GM18520 (cell line): ENCODE measurements around the gene PSMD6.

Experiments
- ATAC-seq: cut with Tn5 transposase; IDR thresholded peaks from one replicate; pipeline ENCODE4 v1.9.1; 2021; ENCODE audit not compliant: unreplicated experiment

Gene PSMD6

GRCh38 chr3:64023187-64023860, at the start of gene PSMD6:
Gene PSMD6, minus strand, starts transcription at chr3:64023494. Its CDS starts 75 bp downstream, at chr3:64023419.
- ATAC-seq, result peak; percentile 92

DNA sequence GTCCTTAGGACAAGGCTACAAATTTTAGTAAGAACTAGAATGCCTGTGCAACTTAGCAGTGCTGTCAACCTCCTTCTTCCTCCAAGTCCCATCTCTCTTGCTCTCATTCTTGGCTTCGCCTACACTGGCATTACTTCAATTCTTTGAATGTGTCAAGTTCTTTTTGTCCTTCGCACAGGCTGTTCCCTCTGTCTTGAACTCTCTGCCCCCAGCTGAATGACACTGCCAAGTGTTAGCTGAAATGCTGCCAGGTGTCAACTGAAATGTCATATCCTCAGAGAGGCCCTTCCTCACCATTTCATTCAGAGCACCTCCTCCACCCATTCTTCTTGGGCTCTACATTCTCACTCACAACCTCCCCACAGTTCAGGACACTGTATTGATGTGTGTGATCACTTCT, 48.8 kb upstream of the PSMD6 start:
- no peak for ATAC-seq

DNA sequence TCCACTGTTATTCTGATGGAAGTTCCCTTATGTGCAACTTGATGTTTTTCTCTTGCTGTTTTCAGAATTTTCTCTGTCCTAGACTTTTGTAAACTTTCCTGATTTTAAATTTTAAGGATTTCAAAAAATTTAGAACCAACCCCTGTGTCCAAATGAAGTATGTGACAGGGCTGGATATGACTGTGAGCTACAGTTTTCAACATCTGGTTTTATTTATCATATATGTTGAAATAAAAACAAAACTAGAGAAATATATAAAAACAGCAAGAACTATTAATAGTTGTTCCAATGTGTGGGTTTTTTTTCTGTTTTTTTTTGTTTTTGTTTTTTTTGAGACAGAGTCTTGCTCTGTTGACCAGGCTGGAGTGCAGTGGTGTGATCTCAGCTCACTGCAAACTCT, 47.4 kb upstream of the PSMD6 start:
- no peak for ATAC-seq

DNA sequence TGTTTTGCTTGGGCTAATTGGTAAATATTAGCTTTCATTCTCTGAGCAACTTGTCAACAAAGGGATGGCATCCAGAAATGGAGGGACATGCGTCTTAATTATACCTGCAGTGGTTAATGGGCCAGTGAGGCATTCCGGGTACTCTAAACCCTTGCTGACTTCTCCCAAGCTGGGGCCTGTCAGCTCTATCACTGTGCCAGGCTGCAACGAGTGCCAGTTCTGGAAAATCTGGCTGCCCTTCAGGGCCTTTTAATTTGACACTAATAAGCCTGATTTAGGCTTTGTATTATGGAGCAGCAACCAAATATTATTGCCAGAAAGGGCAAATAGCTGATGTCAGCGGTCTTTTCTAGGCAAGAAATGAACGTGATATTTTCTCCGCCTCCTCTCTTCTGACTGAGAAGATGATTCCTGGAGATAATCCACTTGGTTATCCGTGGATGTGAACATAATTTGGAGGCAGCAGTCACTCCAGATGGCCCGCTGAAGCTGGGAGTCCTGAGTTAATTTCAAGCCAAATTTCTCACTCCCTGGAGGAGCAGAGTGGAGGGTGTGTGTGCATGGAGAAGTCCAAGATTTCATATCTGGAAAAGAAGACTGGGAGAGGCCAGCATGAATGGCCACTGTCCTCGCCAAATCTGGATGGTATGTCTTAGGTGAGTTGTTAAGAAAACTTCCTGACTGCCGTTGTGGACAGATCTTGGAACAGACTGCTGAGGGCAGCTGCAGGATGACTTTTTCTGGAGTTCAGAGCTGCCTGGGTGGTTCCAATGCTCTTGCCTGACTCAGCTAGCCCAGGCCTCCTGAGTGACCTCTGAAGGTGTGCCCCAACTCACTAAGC, 44.4 kb upstream of the PSMD6 start:
- no peak for ATAC-seq

- ATAC-seq, result no peak
These were observed 41.5 kb upstream of the PSMD6 start for GRCh38 chr3:64064804-64065203.

DNA sequence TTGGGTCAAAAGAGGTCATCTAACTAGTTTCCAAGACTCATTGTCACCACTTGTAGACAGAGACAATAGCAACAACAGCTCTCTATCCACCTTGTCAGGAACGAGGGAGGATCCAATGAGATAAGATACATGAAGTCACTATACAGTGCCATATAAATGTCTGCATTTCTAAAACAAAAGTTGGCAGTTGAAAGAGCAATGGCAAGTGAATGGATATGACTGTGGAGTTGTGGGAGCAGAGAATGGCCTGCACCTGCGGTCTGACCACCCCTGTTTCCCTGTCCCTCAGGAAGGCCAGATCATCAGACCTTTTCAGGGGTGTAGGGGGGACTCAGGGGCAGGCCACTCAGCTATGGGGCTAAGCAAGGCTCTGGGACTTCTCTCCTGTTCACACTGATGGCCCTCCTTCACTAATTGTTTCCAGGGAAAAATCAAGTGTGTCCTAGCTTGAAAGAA, 40.7 kb upstream of the PSMD6 start:
- ATAC-seq, result no peak

DNA sequence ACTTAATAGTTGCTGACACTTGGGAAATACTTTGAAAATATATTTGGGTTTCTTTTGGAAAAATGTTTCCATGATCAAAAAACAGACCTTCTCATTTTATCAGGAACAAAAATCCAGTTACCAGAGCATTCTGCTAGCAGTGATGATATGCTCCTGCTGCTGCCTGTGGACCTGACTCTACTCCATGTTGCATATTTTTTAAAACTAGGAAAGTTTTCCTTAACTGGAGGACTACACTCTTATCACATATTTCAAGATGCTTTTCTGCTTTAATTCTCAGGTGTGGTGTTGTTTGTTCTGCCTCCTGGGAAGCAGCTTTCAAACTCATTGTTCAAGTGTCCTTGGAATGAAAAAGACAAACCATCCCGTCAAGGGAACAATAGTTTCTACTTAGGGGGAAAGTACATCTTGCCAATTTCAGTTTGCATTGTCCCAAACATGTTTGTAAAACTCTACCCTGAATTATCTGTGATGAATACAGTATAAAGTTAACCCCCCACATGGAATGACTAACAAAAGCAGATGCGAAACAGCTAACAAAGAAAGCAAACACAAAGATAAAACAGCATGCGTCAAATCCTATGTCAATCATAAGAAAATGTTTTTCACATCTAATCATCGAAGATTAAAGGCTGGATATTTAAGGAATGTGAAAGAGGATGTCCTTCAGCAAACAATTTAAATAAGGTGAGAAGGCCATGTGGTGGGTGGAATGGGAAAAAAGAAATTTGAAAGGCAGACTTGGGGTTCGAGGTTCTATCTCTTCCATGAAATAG, 40.1 kb upstream of the PSMD6 start:
- no peak for ATAC-seq

GRCh38 chr3:64061628-64062027, 38.3 kb upstream of the PSMD6 start:
- no peak for ATAC-seq

DNA sequence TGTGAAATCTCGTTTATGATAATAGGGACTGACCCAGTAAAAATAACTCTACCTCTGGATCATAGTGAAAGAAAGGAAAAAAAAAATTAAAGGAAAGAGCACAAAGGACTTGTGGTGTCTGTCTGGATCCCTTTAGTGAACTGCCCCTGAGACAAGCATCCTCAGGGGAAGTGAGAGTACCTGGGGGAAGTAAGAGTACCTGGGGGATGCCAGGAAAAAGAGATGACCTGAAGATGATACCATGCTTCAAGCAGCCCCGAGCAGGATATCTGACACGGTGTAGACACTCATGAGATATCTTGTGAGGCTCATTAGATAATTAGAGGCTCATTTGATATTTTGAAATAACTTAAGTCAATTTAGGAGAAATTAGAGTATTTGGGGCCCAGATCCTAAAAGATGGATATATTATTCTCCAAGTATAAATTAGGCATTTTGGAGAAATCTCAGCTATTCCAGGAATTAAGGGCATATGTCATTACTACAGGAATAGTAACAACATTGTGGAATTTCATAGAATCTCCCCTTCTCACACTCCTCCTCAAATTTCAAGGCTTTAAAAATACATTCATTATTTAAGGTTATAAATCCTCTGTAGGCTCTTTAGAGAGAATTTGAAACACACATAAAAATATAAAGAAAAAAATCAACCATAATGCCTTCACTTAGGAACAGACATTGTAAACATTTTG, 36.3 kb upstream of the PSMD6 start:
- no peak for ATAC-seq

GRCh38 chr3:64058566-64058965, 35.3 kb upstream of the PSMD6 start:
- no peak for ATAC-seq

GRCh38 chr3:64057231-64057630, 33.9 kb upstream of the PSMD6 start:
- ATAC-seq, result no peak

DNA sequence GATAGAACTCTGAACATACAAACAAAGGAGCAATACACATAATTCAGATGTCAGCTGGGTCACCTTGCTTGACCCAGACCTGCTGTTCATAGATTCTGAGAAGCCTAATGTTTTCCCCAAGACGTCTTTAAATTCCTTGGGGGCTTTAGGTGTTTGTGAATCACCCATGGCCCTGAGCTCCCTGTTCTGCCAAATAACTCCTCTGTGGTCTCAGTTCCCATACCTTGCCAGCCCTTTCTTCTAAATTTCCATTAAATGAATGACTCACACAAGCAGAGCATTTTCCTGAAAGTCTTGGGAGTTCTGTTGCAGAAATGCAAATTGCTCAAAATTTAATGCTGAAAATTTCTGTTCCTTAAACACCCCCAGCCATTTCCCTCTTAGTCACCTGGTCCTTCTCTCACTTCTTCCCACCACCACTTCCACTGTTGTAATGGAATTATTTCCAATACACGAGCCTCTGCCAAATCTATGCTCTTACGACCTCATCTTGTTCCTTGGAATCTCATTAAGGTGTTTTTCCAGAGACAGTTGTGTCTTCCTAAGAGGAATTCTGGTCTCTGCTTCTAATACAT, 33.4 kb upstream of the PSMD6 start:
- ATAC-seq, result no peak

- ATAC-seq, result no peak
These were observed 31.8 kb upstream of the PSMD6 start for GRCh38 chr3:64055076-64055475.

GRCh38 chr3:64054488-64054887, 31.2 kb upstream of the PSMD6 start:
- no peak for ATAC-seq

GRCh38 chr3:64053581-64053980, 30.3 kb upstream of the PSMD6 start:
- ATAC-seq, result no peak

DNA sequence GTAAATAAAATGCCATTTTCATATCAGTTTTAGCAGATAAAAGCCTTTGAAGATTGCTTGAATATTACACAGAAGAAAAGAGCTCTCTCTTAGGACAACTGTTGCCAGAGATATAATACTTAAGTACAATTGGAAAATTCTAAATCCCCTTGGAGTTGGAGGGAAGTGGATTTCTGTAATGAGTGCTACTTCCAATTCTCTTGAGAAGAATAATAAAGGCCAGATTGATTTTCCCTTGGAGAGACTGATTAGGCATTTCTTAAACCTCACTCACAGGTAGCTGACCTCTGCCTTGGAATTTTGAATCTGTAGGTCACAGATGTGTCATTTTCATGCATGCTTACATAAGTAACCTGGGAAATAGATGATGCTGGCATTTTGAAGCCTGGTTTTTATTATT, 29.8 kb upstream of the PSMD6 start:
- no peak for ATAC-seq

DNA sequence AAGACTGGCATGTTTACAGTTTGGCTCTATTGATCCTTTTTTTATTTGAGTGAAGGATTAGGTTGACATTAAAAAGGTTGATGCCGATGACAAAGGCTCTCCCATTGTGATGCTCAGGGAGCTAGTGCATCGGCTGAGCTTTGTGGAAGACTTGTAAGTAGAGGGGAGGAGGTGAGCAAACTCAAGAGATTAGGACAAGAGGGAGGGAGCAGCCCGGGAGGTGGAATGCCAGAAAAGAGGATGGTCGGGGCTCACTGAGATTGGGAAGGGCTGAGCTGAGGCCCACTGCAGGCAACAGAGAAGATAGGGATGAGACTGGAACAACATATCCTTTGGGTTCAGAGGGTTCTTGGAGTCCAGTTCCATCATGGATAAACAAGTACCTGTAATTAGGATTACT, 26.5 kb upstream of the PSMD6 start:
- ATAC-seq, result no peak

DNA sequence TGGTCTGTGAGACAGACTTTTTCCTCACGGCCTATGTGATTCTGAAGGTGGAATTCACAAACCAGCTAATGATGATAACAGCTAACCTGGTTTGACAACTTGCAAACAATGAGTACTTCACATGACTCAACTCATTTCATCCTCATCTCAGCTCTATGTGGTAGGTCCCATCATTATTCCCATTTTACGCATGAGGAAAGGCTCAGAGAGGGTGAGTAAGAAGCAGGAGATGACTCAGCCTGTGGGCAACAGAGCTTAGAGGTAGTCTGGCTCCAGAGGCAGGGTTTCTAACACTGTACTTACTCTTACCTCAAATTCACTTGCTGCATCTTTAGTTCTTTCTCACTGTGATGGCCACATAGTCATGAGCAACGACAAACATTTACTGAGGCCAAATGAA, 25.8 kb upstream of the PSMD6 start:
- ATAC-seq, result no peak

DNA sequence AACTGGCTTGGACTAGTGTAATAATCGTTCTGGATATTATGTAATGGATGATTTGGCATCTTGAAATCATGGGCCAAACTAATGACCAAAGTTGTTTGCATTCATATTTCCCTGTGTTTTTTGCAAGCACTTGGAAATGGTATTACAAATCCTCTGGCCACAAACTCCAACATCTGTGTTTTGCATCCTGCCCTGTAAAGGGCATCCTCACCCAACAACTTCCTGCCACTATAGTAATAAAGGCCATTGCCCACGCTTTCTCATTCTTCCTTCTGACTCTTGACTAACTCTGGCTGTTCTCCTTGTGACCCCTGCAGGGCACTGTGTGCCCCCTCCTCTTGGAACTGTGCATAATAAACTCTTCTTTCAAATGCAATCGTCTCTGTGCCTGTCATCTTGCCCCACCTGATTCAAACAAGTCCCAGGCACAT, 25.4 kb upstream of the PSMD6 start:
- no peak for ATAC-seq

GRCh38 chr3:64047787-64048186, 24.5 kb upstream of the PSMD6 start:
- no peak for ATAC-seq
